Right atrium auricular region (tissue), 2 donors: ENCODE data around the gene OR9A2. TPM values are rescaled to one million over a fixed set of nuclear protein-coding genes. Genes with fewer than 3 reads are reported as not detected.

Experiments used
- DNase-seq: peaks from one replicate; pipeline ENCODE4 v3.0.0-alpha.2; 2019; ENCODE audit warnings: low spot score
- H3K27ac ChIP-seq, 2 donors: fragments of 200-600 bp; sonication (generic); 1 replicate in 1 of 2; 2 replicates in 1 of 2; pipeline ENCODE4 v1.5.1; 2016 to 2019
- H3K27me3 ChIP-seq, 2 donors: fragments of 200-600 bp; sonication (generic); one replicate each; pipeline versions ENCODE4 v1.5.1 to v1.6.0; 2017 to 2019
- H3K36me3 ChIP-seq: fragments of 200-600 bp; sonication (generic); one replicate; pipeline ENCODE4 v1.5.1; 2016
- H3K4me1 ChIP-seq, 2 donors: fragments of 200-600 bp; sonication (generic); one replicate each; pipeline versions ENCODE4 v1.5.1 to v1.6.0; 2017 to 2019
- H3K4me3 ChIP-seq, 2 donors: fragments of 200-600 bp; sonication (generic); 1 replicate in 1 of 2; 2 replicates in 1 of 2; pipeline ENCODE4 v1.5.1; 2017 to 2019; ENCODE audit warnings: mild to moderate bottlenecking in 1 of 2, moderate library complexity in 1 of 2
- H3K9me3 ChIP-seq, 2 donors: fragments of 200-600 bp; sonication (generic); one replicate each; pipeline ENCODE4 v1.5.1; 2019
- total RNA-seq, 2 donors: library from RNA; depleted of rRNA; stranded (reverse); fragments of >200 nt; gene quantifications; one replicate each; pipeline ENCODE4 v1.1.0, GENCODE V29; 2016
- TF ChIP-seq, protein P1 (sequence below), 2 donors: fragments of 200-600 bp; sonication (generic); IDR thresholded peaks; one replicate each; pipeline ENCODE4 v1.5.1; 2019; ENCODE audit warnings: antibody characterized with exemption in 2 of 2

Gene OR9A2
- total RNA-seq, 2 donors from 2014 or later: not detected

DNA sequence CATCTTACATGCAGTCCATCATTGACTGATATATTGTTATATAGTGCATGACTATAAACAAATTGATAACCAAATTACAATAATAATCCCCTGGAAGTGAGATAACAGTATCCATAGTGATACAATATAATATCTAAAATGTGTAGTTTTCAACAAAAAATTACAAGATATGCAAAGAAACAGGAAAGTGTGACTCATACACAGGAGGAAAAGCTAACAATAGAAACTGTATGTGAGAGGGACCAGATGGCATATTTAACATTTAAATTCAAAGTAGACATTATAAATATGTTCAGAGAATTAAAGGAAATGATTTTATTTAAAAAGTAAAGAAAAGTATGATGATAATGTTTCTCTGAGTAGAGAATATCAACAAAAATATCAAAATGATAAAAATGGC is 8.0 kb downstream of the OR9A2 start:
- no peak overlapping the region for H3K4me3 ChIP-seq
- no peaks in the 10 kb centered on the region for H3K36me3 ChIP-seq
- DNase-seq: no peak
- no peaks in the 10 kb centered on the region for H3K9me3 ChIP-seq
- no peaks in the 10 kb centered on the region for H3K4me1 ChIP-seq
- TF ChIP-seq, protein P1, sequence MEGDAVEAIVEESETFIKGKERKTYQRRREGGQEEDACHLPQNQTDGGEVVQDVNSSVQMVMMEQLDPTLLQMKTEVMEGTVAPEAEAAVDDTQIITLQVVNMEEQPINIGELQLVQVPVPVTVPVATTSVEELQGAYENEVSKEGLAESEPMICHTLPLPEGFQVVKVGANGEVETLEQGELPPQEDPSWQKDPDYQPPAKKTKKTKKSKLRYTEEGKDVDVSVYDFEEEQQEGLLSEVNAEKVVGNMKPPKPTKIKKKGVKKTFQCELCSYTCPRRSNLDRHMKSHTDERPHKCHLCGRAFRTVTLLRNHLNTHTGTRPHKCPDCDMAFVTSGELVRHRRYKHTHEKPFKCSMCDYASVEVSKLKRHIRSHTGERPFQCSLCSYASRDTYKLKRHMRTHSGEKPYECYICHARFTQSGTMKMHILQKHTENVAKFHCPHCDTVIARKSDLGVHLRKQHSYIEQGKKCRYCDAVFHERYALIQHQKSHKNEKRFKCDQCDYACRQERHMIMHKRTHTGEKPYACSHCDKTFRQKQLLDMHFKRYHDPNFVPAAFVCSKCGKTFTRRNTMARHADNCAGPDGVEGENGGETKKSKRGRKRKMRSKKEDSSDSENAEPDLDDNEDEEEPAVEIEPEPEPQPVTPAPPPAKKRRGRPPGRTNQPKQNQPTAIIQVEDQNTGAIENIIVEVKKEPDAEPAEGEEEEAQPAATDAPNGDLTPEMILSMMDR (IDR thresholded peaks at IDR 0.05): no peak
- H3K27me3 ChIP-seq: no peaks in the 10 kb centered on the region
- H3K27ac ChIP-seq: no peak overlapping the region

DNA sequence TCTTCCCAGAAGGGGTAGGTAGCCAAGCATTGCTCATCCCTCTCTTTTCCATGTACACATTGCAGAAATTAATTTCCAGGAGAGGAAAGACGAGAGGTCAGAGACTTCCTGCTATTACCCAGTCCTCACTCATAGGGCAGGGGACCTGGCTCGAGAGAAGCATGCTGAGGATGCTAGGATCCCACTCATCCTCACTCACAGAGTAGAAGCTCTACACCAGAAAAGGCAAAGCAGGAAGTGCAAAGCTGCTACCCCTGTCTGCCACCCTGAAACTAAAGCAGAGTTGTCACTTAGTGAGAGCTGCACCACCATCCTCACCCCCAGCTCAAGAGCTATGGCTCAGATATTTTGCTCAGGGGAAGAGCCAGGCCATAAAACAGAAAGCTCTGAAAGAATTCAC is 9.9 kb downstream of the OR9A2 start:
- Histone ChIP-seq H3K4me3 (no peak overlapping the region), H3K27me3 (no peaks in the 10 kb centered on the region), H3K27ac (no peak overlapping the region), H3K36me3 (no peaks in the 10 kb centered on the region), H3K4me1 (no peaks in the 10 kb centered on the region), H3K9me3 (no peaks in the 10 kb centered on the region)
- no peak for DNase-seq
- TF ChIP-seq, protein P1 (IDR thresholded peaks at IDR 0.05): no peak

DNA sequence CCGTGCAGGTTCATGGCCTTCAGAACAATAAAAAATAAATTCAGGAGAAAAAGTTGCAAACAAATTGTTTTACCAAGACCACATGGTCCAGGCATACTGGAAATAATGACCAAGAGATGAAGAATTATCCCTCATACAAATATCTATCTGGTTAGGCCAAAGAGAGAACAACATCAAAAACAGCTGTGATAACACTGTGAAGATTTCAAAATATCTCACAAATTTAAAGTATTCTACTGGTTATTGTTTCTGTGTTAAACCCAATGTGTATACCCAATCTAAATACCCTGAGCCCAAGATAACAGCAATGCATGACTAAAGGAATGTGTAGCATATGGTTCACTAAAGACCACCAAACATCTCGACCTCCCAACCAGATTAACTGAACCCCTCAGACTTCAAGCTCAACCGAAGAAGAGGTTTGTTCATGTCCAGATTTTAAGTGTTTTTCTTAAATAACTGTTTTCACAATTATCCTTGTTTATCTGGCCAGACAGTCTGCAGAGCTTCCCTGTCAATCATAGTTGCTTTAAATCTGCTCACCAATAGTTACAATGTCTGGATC is 10.9 kb downstream of the OR9A2 start:
- no peaks in the 10 kb centered on the region for H3K36me3 ChIP-seq

DNA sequence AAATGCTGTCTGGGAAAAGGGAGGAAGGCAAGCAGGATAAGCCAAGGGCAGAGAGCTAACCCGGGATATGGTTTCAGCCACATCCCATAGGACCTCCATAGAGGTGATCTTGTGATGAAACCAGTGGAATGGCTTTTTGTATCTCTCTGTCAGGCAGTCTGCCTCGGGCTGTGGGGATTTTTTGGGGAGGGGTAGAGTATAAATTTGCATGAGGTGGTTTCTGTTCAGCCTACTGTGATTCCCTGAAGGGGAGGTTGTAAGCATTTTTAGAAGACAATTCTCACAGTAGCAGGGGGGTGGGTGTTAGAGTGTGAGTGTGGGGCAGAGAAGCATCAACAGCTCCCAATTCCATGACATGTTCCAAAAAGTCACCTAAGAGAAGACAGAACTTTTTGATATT is 11.8 kb downstream of the OR9A2 start:
- Histone ChIP-seq H3K4me3 (no peak overlapping the region), H3K27me3 (no peaks in the 10 kb centered on the region), H3K9me3 (no peaks in the 10 kb centered on the region), H3K4me1 (no peaks in the 10 kb centered on the region), H3K36me3 (no peaks in the 10 kb centered on the region), H3K27ac (no peak overlapping the region)
- TF ChIP-seq, protein P1 (IDR thresholded peaks at IDR 0.05): no peak
- DNase-seq: no peak

More for the DNA sequence above, 10.9 kb downstream of the OR9A2 start:
- no peaks in the 10 kb centered on the region for H3K9me3 ChIP-seq
- TF ChIP-seq, protein P1 (IDR thresholded peaks at IDR 0.05): no peak
- DNase-seq: no peak
- no peaks in the 10 kb centered on the region for H3K27me3 ChIP-seq
- no peak overlapping the region for H3K4me3 ChIP-seq
- H3K4me1 ChIP-seq: no peaks in the 10 kb centered on the region
- no peak overlapping the region for H3K27ac ChIP-seq

DNA sequence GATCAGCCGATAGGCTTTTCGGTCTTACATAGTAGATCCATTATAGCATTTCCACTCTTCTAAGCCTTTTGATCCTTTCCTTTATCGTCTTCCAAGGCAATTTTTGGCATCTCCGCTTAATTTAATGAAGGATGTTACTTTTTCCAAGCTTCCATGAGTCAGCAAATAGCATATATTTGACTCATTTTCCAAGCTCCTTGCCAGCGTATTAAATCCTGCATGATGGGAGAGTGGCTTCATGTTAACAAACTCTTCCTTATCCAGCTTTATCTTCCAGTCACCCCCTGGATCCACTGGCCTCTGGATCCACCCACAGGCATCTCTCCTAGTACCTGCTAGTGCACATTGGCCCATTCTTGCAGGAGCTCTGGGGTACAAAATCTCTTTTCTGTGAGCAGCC is 13.0 kb downstream of the OR9A2 start:
- Histone ChIP-seq H3K27me3 (no peaks in the 10 kb centered on the region), H3K27ac (no peak overlapping the region), H3K4me1 (no peaks in the 10 kb centered on the region), H3K36me3 (no peaks in the 10 kb centered on the region), H3K4me3 (no peak overlapping the region), H3K9me3 (no peaks in the 10 kb centered on the region)
- DNase-seq: no peak
- TF ChIP-seq, protein P1 (IDR thresholded peaks at IDR 0.05): no peak

DNA sequence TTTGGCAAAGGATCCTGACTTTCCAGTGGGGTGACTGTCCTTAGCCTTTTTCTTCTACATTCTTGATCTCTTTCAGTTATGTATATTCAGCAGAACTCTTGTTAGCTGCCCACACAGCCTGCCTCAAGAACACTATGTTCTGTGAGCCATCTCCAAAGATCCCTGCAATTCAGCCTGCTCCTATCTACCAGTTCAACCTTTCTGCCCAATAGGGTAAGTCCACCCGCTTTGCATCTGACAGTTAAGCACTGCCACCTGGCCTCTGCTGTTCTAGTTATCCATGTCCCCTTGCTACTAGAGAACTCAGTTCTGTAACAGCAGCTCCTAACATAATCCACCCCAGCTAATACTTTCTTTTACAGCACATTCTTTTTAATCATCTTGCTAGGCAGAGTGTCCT is 13.5 kb downstream of the OR9A2 start:
- DNase-seq: no peak
- no peaks in the 10 kb centered on the region for H3K4me1 ChIP-seq
- H3K9me3 ChIP-seq: no peaks in the 10 kb centered on the region
- no peak overlapping the region for H3K4me3 ChIP-seq
- H3K36me3 ChIP-seq: no peaks in the 10 kb centered on the region
- H3K27me3 ChIP-seq: no peaks in the 10 kb centered on the region
- H3K27ac ChIP-seq: peak overlapping the region in 1 of 2 donors; percentile 9
- TF ChIP-seq, protein P1 (IDR thresholded peaks at IDR 0.05): no peak
